ENCODE data around the gene SOX18.

The SOX18 gene

DNA sequence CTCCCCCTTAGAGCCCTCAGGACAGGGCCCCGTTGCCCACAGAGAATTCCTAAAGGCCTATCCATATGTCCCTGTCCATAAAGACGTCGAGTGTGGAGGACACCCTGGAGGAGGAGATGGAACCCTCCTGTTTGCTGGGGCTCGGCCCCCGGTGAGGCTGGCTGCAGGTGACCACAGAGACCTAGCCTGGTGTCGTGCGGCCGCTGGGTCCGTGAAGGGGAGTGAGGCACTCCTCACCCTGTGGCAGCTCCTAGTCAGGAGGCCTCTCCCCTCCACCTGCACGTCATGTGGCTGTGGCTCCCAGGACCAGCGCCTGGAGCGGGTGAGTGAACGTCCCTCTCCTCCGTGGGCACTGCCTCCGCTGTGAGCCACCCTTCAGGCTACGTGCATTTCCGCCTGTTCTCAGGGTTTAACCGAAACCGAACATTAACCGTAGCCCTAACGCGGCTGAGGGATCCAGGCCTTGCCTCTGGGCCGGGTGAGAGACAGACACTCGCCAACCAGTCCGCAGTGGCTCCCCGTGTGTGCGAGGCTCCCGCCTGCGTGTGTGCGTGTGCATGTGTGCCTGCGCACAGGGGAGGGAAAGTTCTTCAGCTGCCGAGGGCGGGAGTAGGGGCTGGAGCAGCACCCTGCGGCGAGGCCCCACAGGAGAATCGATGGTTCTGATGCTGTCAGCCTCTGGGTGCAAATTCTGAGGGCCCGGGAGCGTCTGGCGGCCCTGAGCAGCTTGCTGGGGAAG lies 7.6 kb upstream of the SOX18 start:
- H3K9me3 ChIP-seq = no peaks in the 10 kb centered on the region
- H3K4me3 ChIP-seq = no peak overlapping the region
- intact Hi-C loops (cut with DNase I; ENCODE audit: low total_unique reads) = no loop called here
- TF ChIP-seq, protein P1, sequence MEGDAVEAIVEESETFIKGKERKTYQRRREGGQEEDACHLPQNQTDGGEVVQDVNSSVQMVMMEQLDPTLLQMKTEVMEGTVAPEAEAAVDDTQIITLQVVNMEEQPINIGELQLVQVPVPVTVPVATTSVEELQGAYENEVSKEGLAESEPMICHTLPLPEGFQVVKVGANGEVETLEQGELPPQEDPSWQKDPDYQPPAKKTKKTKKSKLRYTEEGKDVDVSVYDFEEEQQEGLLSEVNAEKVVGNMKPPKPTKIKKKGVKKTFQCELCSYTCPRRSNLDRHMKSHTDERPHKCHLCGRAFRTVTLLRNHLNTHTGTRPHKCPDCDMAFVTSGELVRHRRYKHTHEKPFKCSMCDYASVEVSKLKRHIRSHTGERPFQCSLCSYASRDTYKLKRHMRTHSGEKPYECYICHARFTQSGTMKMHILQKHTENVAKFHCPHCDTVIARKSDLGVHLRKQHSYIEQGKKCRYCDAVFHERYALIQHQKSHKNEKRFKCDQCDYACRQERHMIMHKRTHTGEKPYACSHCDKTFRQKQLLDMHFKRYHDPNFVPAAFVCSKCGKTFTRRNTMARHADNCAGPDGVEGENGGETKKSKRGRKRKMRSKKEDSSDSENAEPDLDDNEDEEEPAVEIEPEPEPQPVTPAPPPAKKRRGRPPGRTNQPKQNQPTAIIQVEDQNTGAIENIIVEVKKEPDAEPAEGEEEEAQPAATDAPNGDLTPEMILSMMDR (IDR thresholded peaks at IDR 0.05) = no peak
- H3K4me1 ChIP-seq = peaks cover 0 to 8% (median under 1%) of the 10 kb centered on the region in 4 donors
- peaks cover 0 to 66% of the 10 kb centered on the region in 2 donors for H3K27me3 ChIP-seq
- DNase-seq = no peak
- no peak overlapping the region for H3K27ac ChIP-seq
- no peaks in the 10 kb centered on the region for H3K36me3 ChIP-seq

DNA sequence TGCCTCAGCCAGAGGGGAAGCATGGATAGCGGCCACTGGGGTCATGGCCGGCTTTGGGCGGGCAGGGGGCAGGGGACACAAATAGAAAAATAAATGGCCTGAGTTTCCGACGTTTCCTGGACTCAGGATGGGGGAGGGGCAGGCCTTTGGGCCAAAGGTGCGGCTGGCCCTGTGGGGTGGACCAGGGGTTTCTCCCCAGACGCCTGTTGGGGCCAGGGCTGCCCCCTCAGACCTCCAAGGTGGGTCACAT lies 7.1 kb upstream of the SOX18 start:
- H3K27me3 ChIP-seq = peaks cover 0 to 71% of the 10 kb centered on the region in 2 donors

DNA sequence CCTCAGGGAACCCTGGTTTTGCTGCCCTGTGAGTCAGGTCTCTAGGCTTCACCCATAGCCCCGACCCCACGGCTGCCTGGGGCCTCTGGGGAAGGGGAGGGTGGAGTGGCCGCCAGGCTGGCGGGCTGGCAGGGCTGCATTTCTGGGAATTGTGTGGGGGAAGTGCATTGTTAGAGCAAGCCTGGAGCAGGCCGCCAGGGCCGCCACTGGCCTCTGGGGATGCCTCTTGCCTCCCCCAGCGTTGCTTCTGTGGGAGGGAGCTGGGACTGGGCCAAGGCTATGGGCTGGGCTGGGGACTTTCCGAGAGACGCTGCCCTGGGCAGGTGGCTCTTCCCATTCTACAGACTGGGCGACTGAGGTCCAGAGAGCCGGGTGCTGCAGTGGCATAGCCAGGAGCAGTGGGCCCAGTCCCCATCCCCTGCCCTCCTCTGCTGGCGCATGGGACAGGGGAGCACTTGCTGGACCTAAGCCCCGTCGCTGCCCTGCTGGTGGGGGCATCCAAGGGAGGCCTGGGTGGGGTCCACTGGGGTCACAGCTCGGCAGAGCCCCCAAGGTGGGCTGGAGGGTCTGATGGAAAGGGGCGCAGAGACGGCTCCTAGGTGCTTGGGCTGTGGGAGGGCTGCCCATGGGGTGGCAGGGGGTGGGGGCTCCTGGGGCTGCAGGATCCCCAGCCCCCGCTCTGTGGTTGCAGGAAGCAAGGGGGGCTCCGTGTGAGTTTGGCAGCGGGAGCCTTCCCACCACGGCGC lies 6.6 kb upstream of the SOX18 start:
- TF ChIP-seq, protein P1 (IDR thresholded peaks at IDR 0.05) = no peak
- intact Hi-C loops (cut with DNase I; ENCODE audit: low total_unique reads) = no loop called here
- Histone ChIP-seq H3K27ac (peak overlapping the region in 1 of 2 donors; percentile 15), H3K9me3 (no peaks in the 10 kb centered on the region), H3K27me3 (peaks cover 0 to 76% of the 10 kb centered on the region in 2 donors), H3K4me3 (no peak overlapping the region), H3K4me1 (peaks cover 0 to 6% (median 0%) of the 10 kb centered on the region in 4 donors), H3K36me3 (no peaks in the 10 kb centered on the region)
- no peak for DNase-seq

More for the DNA sequence above, 7.1 kb upstream of the SOX18 start:
- intact Hi-C loops (cut with DNase I; ENCODE audit: low total_unique reads) = no loop called here
- Histone ChIP-seq H3K4me1 (peaks cover 0 to 6% (median 0%) of the 10 kb centered on the region in 4 donors), H3K4me3 (no peak overlapping the region), H3K27ac (no peak overlapping the region), H3K9me3 (no peaks in the 10 kb centered on the region), H3K36me3 (no peaks in the 10 kb centered on the region)
- no peak for DNase-seq
- TF ChIP-seq, protein P1 (IDR thresholded peaks at IDR 0.05) = no peak

DNA sequence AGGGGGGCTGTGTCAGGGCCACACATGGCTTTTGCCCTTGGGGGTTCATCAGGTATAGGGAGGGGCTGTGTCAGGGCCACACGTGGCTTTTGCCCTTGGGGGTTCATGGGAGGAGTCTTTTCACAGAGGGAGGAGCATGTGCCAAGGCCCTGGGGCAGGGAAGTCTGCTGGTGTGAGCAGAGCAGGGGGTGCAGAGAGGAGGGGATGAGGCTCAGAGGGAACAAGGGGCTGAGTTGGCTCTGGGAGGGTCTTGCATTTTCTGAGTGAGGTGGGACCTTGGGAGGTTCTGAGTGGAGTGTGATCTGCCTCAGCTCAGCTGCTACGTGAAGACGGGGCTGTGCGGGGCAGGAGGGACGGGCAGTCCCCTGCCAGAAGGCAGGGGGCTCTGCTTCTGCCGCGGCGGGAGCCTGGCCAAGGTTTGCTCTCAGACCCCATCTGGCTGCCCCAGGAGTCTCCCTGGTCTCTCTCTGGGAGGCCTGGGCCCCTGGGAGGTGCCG lies 6.0 kb upstream of the SOX18 start:
- H3K36me3 ChIP-seq = no peaks in the 10 kb centered on the region
- no peak overlapping the region for H3K4me3 ChIP-seq
- H3K4me1 ChIP-seq = peaks cover 0 to 6% (median 0%) of the 10 kb centered on the region in 4 donors
- intact Hi-C loops (cut with DNase I; ENCODE audit: low total_unique reads) = no loop called here
- H3K9me3 ChIP-seq = no peaks in the 10 kb centered on the region
- TF ChIP-seq, protein P1 (IDR thresholded peaks at IDR 0.05) = no peak
- no peak for DNase-seq
- peak overlapping the region in 1 of 2 donors; percentile 15 for H3K27ac ChIP-seq
- H3K27me3 ChIP-seq = peaks cover 0 to 82% of the 10 kb centered on the region in 2 donors

DNA sequence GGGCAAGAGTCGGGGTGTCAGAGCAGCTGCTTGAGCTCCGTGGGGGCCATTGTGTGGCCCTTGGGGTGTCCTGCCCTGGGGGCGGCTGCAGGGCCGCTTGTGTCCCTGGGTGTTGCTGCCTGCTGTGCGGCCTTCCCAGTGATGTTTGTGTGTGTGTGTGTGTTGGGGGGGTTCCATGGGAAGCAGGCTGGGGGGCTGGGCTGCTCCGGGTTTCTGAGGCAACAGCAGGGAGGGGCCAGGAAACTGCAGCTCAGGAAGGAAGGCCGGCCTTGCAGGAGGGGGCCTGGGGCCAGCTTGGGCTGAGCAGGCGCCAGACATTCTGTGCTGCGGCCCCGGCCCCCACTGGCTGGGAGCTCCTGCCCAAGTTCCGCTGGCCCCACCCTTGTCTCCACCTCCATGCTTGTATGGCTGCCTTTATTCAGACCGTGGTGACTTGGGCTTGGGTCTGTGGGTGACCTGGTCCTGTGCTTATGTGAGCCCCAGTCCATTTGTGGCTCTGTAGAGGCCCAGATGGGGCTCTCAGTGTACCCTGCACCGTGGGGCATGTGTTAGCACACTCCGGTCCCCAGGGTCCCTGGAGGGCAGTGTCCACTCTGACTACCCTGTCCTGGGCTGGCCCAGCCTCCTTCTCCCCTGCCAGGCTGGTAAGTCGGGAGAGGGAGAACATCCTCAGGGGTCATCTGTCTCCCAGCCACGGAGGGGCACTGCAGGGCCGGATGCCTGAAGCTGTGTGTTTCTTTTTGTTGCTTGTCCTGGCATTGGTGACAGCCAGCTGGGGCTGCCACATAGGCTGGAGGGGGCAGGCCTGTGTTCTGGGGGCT lies 4.6 kb upstream of the SOX18 start:
- Histone ChIP-seq H3K36me3 (no peaks in the 10 kb centered on the region), H3K4me1 (peaks cover 0 to 16% (median 6%) of the 10 kb centered on the region in 4 donors), H3K27me3 (peaks cover 5 to 93% of the 10 kb centered on the region in 2 donors), H3K27ac (no peak overlapping the region), H3K4me3 (no peak overlapping the region), H3K9me3 (no peaks in the 10 kb centered on the region)
- intact Hi-C loops (cut with DNase I; ENCODE audit: low total_unique reads) = no loop called here
- TF ChIP-seq, protein P1 (IDR thresholded peaks at IDR 0.05) = no peak
- DNase-seq = no peak
